ENCODE results near the gene GJC1. TPM values are rescaled to one million over a fixed set of nuclear protein-coding genes. Genes with fewer than 3 reads are reported as not detected.
A peak's percentile ranks its signal among the peaks of the same experiment; 100 is the strongest.

GJC1 gene
- total RNA-seq, 4 donors from 2014 or later, result 7.4 to 32.3 (median 14.5) TPM

- DNase-seq (ENCODE audit: low spot score), result no peak
Measured at GRCh38 chr17:44871556-44871955, 41.5 kb upstream of the GJC1 start.

GRCh38 chr17:44867841-44868240 lies 37.8 kb upstream of the GJC1 start:
- no peak for TF ChIP-seq CTCF (IDR thresholded peaks at IDR 0.05)
- no peak for DNase-seq (ENCODE audit: low spot score)
- ATAC-seq (ENCODE audit: low FRiP score), result no peak

More at GRCh38 chr17:44871556-44871955, 41.5 kb upstream of the GJC1 start:
- no peak for TF ChIP-seq CTCF (IDR thresholded peaks at IDR 0.05)
- ATAC-seq (ENCODE audit: low FRiP score), result no peak

- ATAC-seq (ENCODE audit: low FRiP score) (no peak), DNase-seq (ENCODE audit: low spot score) (no peak)
- no peak for TF ChIP-seq CTCF (IDR thresholded peaks at IDR 0.05)
Measured at GRCh38 chr17:44865931-44866330, 35.8 kb upstream of the GJC1 start.

GRCh38 chr17:44865231-44865660 lies 35.2 kb upstream of the GJC1 start:
- peak; percentile 46 for ATAC-seq (ENCODE audit: low FRiP score)
- peak; percentile 42 for DNase-seq (ENCODE audit: low spot score)
- TF ChIP-seq CTCF (IDR thresholded peaks at IDR 0.05), result peak in 1 of 3 donors; percentile 51

- no peak for DNase-seq (ENCODE audit: low spot score)
- ATAC-seq (ENCODE audit: low FRiP score), result no peak
- no peak for TF ChIP-seq CTCF (IDR thresholded peaks at IDR 0.05)
Measured at GRCh38 chr17:44864831-44865230, 34.7 kb upstream of the GJC1 start.

GRCh38 chr17:44863061-44863918 lies 33.2 kb upstream of the GJC1 start:
- ATAC-seq (ENCODE audit: low FRiP score), result no peak
- no peak for TF ChIP-seq CTCF (IDR thresholded peaks at IDR 0.05)
- no peak for DNase-seq (ENCODE audit: low spot score)
